Tibial nerve (tissue), 4 donors: ENCODE data around the gene ADAMTS2. TPM values are rescaled to one million over a fixed set of nuclear protein-coding genes. Genes with fewer than 3 reads are reported as not detected.

Experiments used
- DNase-seq, 2 donors: peaks; one replicate each; pipeline ENCODE4 v3.0.0-alpha.2; 2019; ENCODE audit warnings: low spot score in 2 of 2
- H3K27ac ChIP-seq, 4 donors: fragments of 200-600 bp; sonication (generic) in 3 of 4; one replicate each; pipeline ENCODE4 v1.5.1; 2017 to 2019; ENCODE audit warnings: mild to moderate bottlenecking in 1 of 4
- H3K27me3 ChIP-seq, 2 donors: fragments of 200-600 bp; sonication (generic) in 1 of 2; one replicate each; pipeline versions ENCODE4 v1.5.1 to v1.6.0; 2017 to 2019
- H3K36me3 ChIP-seq, 3 donors: fragments of 200-600 bp; sonication (generic); one replicate each; pipeline ENCODE4 v1.5.1; 2018 to 2019
- H3K4me1 ChIP-seq, 4 donors: fragments of 200-600 bp; sonication (generic) in 3 of 4; one replicate each; pipeline ENCODE4 v1.5.1; 2017 to 2019
- H3K4me3 ChIP-seq, 4 donors: fragments of 200-600 bp; sonication (generic) in 3 of 4; one replicate each; pipeline ENCODE4 v1.5.1; 2017 to 2019; ENCODE audit warnings: mild to moderate bottlenecking in 1 of 4, moderate library complexity in 1 of 4
- H3K9me3 ChIP-seq, 4 donors: fragments of 200-600 bp; sonication (generic) in 3 of 4; one replicate each; pipeline ENCODE4 v1.5.1; 2017 to 2019
- EP300 ChIP-seq, 2 donors: sonication (generic); formaldehyde crosslinking; IDR thresholded peaks; one replicate each; pipeline ENCODE4 v1.6.1; 2017; ENCODE audit warnings: antibody characterized with exemption in 2 of 2, mild to moderate bottlenecking in 1 of 2
- POLR2A ChIP-seq, 2 donors: fragments of 450-650 bp; IDR thresholded peaks; one replicate each; pipeline ENCODE4 v1.6.1; 2017; ENCODE audit warnings: antibody characterized with exemption in 2 of 2, mild to moderate bottlenecking in 2 of 2, moderate library complexity in 2 of 2
- WGBS, 2 donors: methylation state at CpG; one replicate each; pipeline ENCODE4 v1.1.5; 2018; 5-methylcytosine and 5-hydroxymethylcytosine counted together
- total RNA-seq, 4 donors: library from RNA; depleted of rRNA; stranded (reverse); fragments of >200 nt; gene quantifications; one replicate each; pipeline ENCODE4 v1.1.0, GENCODE V29; 2016
- TF ChIP-seq, protein P1 (sequence below), 5 experiments: fragments of 200-600 bp in 3 of 5; fragments of 450-650 bp in 2 of 5; sonication (generic) in 3 of 5; IDR thresholded peaks; one replicate each; pipeline ENCODE4 v1.5.1; 2016 to 2019; ENCODE audit warnings: antibody characterized with exemption in 5 of 5, mild to moderate bottlenecking in 3 of 5, moderate library complexity in 2 of 5

ADAMTS2 gene
- total RNA-seq, 4 donors from 2014 or later, result 23.2 to 58.8 (median 47.2) TPM

DNA sequence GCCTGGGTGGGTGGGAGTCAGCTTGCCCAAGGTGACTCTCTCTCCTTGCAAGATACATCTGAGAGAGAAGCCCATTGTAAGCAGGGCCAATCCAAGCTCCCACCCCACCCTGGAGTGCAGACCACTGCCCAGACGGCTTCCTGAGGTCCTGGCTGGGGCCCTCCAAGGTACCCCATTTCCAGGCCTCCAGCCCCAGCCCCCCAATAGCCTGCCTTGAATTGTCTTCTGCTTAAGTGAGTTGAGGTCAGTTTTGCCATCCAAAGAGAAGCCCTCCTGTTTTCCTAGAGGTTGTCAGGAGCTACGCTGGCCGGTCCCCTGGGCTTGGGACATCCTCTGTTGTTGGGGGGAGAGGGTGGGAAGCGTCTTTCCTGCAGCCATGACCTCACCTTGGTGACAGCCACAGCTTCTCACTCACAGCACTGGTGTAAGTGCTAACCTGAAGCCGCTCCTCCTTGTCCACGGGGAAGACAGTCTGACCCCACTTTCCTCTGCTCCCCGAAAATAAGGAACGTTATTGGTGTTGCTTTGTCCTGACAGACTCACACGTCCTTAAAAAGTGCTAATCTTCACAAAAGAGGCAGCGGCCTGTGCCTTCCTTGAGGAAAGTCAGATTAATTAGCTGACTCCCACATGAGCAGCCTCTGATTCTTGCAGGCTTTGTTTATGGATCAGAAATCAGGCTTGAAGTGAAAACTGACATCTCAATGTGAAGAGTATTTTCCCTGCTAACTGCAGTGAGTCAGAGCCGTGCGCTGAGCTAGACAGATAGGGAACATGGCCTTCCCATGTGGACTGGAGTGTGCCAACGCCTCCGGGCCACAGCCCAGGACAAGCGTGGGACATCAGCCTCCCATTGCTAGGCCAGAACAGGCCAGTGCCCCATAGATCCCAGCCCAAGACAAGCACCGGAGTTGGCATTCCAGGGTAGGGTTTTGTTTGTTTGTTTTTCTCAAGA, 52.3 kb downstream of the ADAMTS2 start:
- no peak for DNase-seq
- H3K27me3 ChIP-seq, result no peaks in the 10 kb centered on the region
- H3K36me3 ChIP-seq, result no peaks in the 10 kb centered on the region
- TF ChIP-seq EP300 (IDR thresholded peaks at IDR 0.05) (no peak), POLR2A (IDR thresholded peaks at IDR 0.05) (no peak)
- TF ChIP-seq, protein P1, sequence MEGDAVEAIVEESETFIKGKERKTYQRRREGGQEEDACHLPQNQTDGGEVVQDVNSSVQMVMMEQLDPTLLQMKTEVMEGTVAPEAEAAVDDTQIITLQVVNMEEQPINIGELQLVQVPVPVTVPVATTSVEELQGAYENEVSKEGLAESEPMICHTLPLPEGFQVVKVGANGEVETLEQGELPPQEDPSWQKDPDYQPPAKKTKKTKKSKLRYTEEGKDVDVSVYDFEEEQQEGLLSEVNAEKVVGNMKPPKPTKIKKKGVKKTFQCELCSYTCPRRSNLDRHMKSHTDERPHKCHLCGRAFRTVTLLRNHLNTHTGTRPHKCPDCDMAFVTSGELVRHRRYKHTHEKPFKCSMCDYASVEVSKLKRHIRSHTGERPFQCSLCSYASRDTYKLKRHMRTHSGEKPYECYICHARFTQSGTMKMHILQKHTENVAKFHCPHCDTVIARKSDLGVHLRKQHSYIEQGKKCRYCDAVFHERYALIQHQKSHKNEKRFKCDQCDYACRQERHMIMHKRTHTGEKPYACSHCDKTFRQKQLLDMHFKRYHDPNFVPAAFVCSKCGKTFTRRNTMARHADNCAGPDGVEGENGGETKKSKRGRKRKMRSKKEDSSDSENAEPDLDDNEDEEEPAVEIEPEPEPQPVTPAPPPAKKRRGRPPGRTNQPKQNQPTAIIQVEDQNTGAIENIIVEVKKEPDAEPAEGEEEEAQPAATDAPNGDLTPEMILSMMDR (IDR thresholded peaks at IDR 0.05), result no peak
- 83 to 86% methylated on average over 14 to 16 of the region's 16 CpGs for WGBS, 2 donors
- H3K9me3 ChIP-seq, result peaks cover 0 to 3% (median 0%) of the 10 kb centered on the region in 4 donors
- peaks cover 0 to 32% (median 0%) of the 10 kb centered on the region in 4 donors for H3K4me1 ChIP-seq
- H3K4me3 ChIP-seq, result no peak overlapping the region
- no peak overlapping the region for H3K27ac ChIP-seq

DNA sequence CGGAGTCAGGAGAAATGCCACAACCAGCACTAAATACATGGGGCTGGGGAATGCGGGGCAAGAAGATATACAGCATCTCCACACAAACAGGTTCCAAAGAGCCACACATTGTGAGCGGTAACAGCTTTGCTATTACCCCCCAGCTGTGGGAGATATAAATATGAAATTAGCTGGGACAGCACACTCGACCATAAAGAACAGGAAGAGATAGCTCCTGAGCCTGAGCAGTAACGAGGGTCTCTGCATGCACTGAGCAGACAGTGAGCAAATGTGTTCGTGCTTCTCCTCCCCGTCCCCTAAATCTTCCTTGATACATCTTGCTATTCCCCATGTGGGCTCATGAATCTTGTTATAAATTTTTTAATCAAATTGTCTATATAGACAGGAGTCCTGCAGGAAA, 53.1 kb downstream of the ADAMTS2 start:
- no peak overlapping the region for H3K4me3 ChIP-seq
- peaks cover 0 to 30% (median 0%) of the 10 kb centered on the region in 4 donors for H3K4me1 ChIP-seq
- no peaks in the 10 kb centered on the region for H3K36me3 ChIP-seq
- TF ChIP-seq EP300 (IDR thresholded peaks at IDR 0.05) (no peak), POLR2A (IDR thresholded peaks at IDR 0.05) (no peak)
- TF ChIP-seq, protein P1 (IDR thresholded peaks at IDR 0.05), result no peak
- H3K27ac ChIP-seq, result no peak overlapping the region
- WGBS, 2 donors, result 83 to 86% methylated on average over 7 of the region's 7 CpGs
- no peaks in the 10 kb centered on the region for H3K9me3 ChIP-seq
- no peaks in the 10 kb centered on the region for H3K27me3 ChIP-seq
- no peak for DNase-seq

DNA sequence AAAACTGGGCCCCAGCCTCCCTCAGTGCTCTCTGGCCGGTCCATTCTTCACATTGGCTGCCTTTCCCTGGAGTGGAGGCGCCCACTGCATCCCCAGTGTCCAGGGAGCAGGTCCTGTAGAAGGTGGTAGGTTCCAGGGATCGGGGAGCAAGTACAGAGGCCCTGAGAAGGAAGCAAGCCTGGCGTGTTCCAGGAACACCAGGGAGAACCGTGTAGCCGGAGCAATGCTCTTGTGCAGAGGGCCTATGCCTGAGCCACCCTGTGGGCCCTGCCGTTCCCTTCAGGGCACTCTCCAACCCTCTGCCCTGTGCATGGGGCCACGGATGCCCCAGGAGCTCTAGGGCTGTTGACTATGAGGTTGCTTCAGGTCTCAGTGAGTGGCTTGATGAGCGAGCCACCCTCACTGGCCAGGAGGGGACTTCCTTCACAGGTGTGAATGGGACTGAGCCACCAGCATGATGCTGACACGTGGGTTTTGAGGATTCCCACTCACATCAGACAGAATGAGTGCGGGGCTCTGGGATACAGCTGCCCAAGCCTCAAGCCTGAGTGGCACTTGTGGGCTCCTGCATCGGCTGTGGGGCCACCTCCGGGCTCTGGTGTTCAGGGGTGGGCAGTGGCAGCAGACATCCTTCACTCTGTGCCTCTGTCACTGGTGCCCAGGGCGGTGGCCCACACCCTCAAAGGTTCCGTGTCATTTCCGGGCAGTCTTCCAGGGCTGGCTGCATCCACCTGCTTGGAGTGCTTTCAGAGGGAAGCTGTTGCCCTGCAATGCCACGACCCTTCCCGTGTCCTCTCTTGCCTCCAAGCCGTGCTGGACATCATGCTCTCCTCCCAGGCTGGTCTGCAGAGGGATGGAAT, 54.4 kb downstream of the ADAMTS2 start:
- H3K36me3 ChIP-seq, result no peaks in the 10 kb centered on the region
- TF ChIP-seq, protein P1 (IDR thresholded peaks at IDR 0.05), result no peak
- no peak for TF ChIP-seq POLR2A (IDR thresholded peaks at IDR 0.05)
- no peak for TF ChIP-seq EP300 (IDR thresholded peaks at IDR 0.05)
- H3K9me3 ChIP-seq, result no peaks in the 10 kb centered on the region
- H3K27me3 ChIP-seq, result no peaks in the 10 kb centered on the region
- no peak for DNase-seq
- WGBS, 2 donors, result 86 to 87% methylated on average over 14 to 19 of the region's 19 CpGs
- H3K4me3 ChIP-seq, result no peak overlapping the region
- no peak overlapping the region for H3K27ac ChIP-seq
- H3K4me1 ChIP-seq, result peaks cover 0 to 37% (median 0%) of the 10 kb centered on the region in 4 donors

DNA sequence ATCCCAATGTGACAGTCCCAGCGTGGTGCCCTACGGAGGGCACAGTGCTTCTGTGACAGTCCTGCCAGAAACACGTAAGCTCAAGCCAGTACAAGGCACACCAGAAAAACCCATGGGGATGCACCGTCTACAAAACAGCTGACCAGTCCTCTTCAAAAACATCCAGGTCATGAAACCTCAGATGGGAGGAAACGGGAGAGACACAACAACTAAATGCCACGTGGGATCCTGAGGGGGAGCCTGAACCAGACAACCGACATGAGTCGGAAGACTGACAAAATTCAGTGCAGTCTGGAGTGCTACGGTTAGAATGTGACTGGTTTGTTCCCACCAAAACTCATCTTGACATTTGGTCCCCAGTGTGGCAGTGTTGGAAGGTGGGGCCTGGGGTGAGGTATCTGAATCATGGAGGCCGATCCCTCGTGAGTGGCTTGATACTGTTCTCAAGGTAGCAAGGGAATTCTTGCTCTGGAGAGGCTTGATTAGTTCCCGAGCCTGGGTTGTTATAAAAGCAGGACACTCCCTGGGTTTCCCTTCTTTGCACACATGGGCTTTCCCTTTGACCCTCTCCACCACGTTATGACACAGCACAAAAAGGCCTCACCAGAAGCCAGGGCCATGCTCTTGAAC, 55.4 kb downstream of the ADAMTS2 start:
- TF ChIP-seq POLR2A (IDR thresholded peaks at IDR 0.05), result no peak
- TF ChIP-seq, protein P1 (IDR thresholded peaks at IDR 0.05), result no peak
- no peak for TF ChIP-seq EP300 (IDR thresholded peaks at IDR 0.05)
- no peak overlapping the region for H3K27ac ChIP-seq
- H3K36me3 ChIP-seq, result no peaks in the 10 kb centered on the region
- H3K27me3 ChIP-seq, result no peaks in the 10 kb centered on the region
- H3K9me3 ChIP-seq, result no peaks in the 10 kb centered on the region
- WGBS, 2 donors, result 79 to 87% methylated on average over 13 of the region's 13 CpGs
- H3K4me1 ChIP-seq, result peaks cover 0 to 36% (median 0%) of the 10 kb centered on the region in 4 donors
- no peak for DNase-seq
- no peak overlapping the region for H3K4me3 ChIP-seq
